H1 (cell line): ENCODE measurements around the gene CPED1. TPM values are rescaled to one million over a fixed set of nuclear protein-coding genes. Genes with fewer than 3 reads are reported as not detected.

Experiments used
- CTCF ChIA-PET: fragments of 300-600 bp; sonication (Branson Sonifier 250); formaldehyde crosslinking; loops from one replicate; lab custom pipeline; 2021; ENCODE audit not compliant: partially characterized antibody; lab: Charles Lee
- POLR2A ChIA-PET: fragments of 300-600 bp; sonication (Branson Sonifier 250); formaldehyde crosslinking; loops from one replicate; lab custom pipeline; 2021; ENCODE audit warnings: inconsistent platforms; ENCODE audit not compliant: partially characterized antibody; lab: Charles Lee
- DNase-seq, 2 experiments: peaks; one replicate each; pipeline versions ENCODE4 v3.0.0 to v3.0.0-alpha.2; 2010 to 2022; ENCODE audit warnings: low spot score in 2 of 2, low read depth in 1 of 2, mixed read lengths in 1 of 2
- FAIRE-seq: peaks from 2 replicates; lab custom pipeline; 2011; peaks lifted over from hg19 to GRCh38; lab: Jason Lieb, UNC
- H2AFZ ChIP-seq: 2 replicates; pipeline ENCODE4 v1.8.1; 2012; ENCODE audit warnings: low read length, inconsistent platforms
- H2AK5ac ChIP-seq: 2 replicates; pipeline ENCODE4 v1.6.1; 2013; ENCODE audit warnings: low read depth, low read length
- H2BK120ac ChIP-seq: replicated peaks from 2 replicates; pipeline ENCODE3; 2013; ENCODE audit warnings: low read depth, low read length, inconsistent platforms
- H2BK12ac ChIP-seq: 2 replicates; pipeline ENCODE4 v1.6.1; 2013; ENCODE audit warnings: low read depth, low read length
- H2BK15ac ChIP-seq: 2 replicates; pipeline ENCODE4 v1.6.1; 2013; ENCODE audit warnings: low read length
- H2BK20ac ChIP-seq: 2 replicates; pipeline ENCODE4 v1.6.1; 2013; ENCODE audit warnings: low read length
- H2BK5ac ChIP-seq: 2 replicates; pipeline ENCODE4 v1.6.1; 2013; ENCODE audit warnings: low read depth, low read length
- H3K14ac ChIP-seq: 2 replicates; pipeline ENCODE4 v1.6.1; 2013; ENCODE audit warnings: inconsistent platforms; ENCODE audit not compliant: insufficient read length
- H3K18ac ChIP-seq: 2 replicates; pipeline ENCODE4 v1.6.1; 2013; ENCODE audit warnings: low read length; ENCODE audit errors: extremely low read depth
- H3K23ac ChIP-seq: 2 replicates; pipeline ENCODE4 v1.6.1; 2013; ENCODE audit warnings: inconsistent platforms; ENCODE audit not compliant: insufficient read length
- H3K23me2 ChIP-seq: 2 replicates; pipeline ENCODE4 v1.6.1; 2013; ENCODE audit warnings: low read depth, low read length
- H3K27ac ChIP-seq: 2 replicates; pipeline ENCODE4 v1.6.1; 2011; ENCODE audit warnings: low read depth, low read length, inconsistent platforms
- H3K27me3 ChIP-seq, 4 experiments: replicated peaks in 1 of 4; 1 replicate in 1 of 4; 2 replicates in 3 of 4; pipeline versions ENCODE4 v1.6.1 to v1.8.1; 2011 to 2013; ENCODE audit warnings: low read length in 3 of 4, mild to moderate bottlenecking in 3 of 4, inconsistent platforms in 2 of 4, mixed read lengths in 2 of 4, moderate library complexity in 1 of 4; ENCODE audit not compliant: control insufficient read depth in 3 of 4, insufficient read depth in 3 of 4; ENCODE audit errors: extremely low read depth in 1 of 4
- H3K36me3 ChIP-seq, 4 experiments: 2 replicates each; pipeline versions ENCODE4 v1.6.1 to v1.8.1; 2011 to 2013; ENCODE audit warnings: mild to moderate bottlenecking in 4 of 4, low read length in 3 of 4, moderate library complexity in 2 of 4, control low read depth in 1 of 4, inconsistent platforms in 1 of 4; ENCODE audit not compliant: insufficient read depth in 4 of 4, control insufficient read depth in 2 of 4
- H3K4ac ChIP-seq: replicated peaks from 2 replicates; pipeline ENCODE3; 2013; ENCODE audit warnings: low read length, low read depth, mixed read lengths, inconsistent platforms; ENCODE audit not compliant: insufficient read length
- H3K4me1 ChIP-seq, 4 experiments: replicated peaks in 1 of 4; 1 replicate in 1 of 4; 2 replicates in 3 of 4; pipeline versions ENCODE4 v1.6.1 to v1.8.1; 2011 to 2013; ENCODE audit warnings: low read length in 3 of 4, inconsistent platforms in 2 of 4, mixed read lengths in 1 of 4; ENCODE audit not compliant: insufficient read depth in 4 of 4, control insufficient read depth in 3 of 4
- H3K4me2 ChIP-seq, 2 experiments: 2 replicates each; pipeline versions ENCODE4 v1.6.1 to v1.8.1; 2011 to 2013; ENCODE audit warnings: low read depth in 2 of 2, low read length in 2 of 2, control low read depth in 1 of 2, inconsistent platforms in 1 of 2, mild to moderate bottlenecking in 1 of 2; ENCODE audit not compliant: insufficient read depth in 1 of 2
- H3K4me3 ChIP-seq, 4 experiments: fragments of 200-600, 300-600 bp in 1 of 4; sonication (generic), shearing (Covaris generic), sonication (Bioruptor Twin) in 1 of 4; 2 replicates each; pipeline versions ENCODE4 v1.5.1 to v1.8.1; 2011 to 2016; ENCODE audit warnings: low read length in 4 of 4, low read depth in 3 of 4, control low read depth in 2 of 4, inconsistent platforms in 2 of 4, mild to moderate bottlenecking in 2 of 4, mixed read lengths in 1 of 4, moderate library complexity in 1 of 4; ENCODE audit not compliant: insufficient read depth in 2 of 4; ENCODE audit errors: extremely low read depth in 1 of 4
- H3K56ac ChIP-seq: replicated peaks from 2 replicates; pipeline ENCODE3; 2013; ENCODE audit warnings: low read depth, mild to moderate bottlenecking, mixed read lengths, low read length, inconsistent platforms; ENCODE audit not compliant: insufficient read length
- H3K79me1 ChIP-seq: 2 replicates; pipeline ENCODE4 v1.6.1; 2013; ENCODE audit warnings: low read depth, low read length, control low read depth
- H3K79me2 ChIP-seq, 2 experiments: 2 replicates each; pipeline versions ENCODE4 v1.6.1 to v1.8.1; 2012 to 2013; ENCODE audit warnings: low read length in 2 of 2, mild to moderate bottlenecking in 2 of 2, inconsistent platforms in 1 of 2; ENCODE audit not compliant: insufficient read depth in 2 of 2, control insufficient read depth in 1 of 2
- H3K9ac ChIP-seq, 4 experiments: replicated peaks in 1 of 4; 1 replicate in 1 of 4; 2 replicates in 3 of 4; pipeline versions ENCODE4 v1.6.1 to v1.8.1; 2011 to 2013; ENCODE audit warnings: low read depth in 3 of 4, low read length in 3 of 4, control low read depth in 2 of 4, mild to moderate bottlenecking in 2 of 4, moderate library complexity in 2 of 4, inconsistent platforms in 1 of 4; ENCODE audit errors: extremely low read depth in 1 of 4
- H3K9me3 ChIP-seq, 2 experiments: 2 replicates each; pipeline versions ENCODE4 v1.6.1 to v1.8.1; 2012 to 2013; ENCODE audit warnings: mild to moderate bottlenecking in 2 of 2, moderate library complexity in 2 of 2, control low read depth in 1 of 2, inconsistent platforms in 1 of 2, low read depth in 1 of 2, low read length in 1 of 2, mixed read lengths in 1 of 2; ENCODE audit not compliant: insufficient read depth in 2 of 2
- H4K20me1 ChIP-seq, 2 experiments: replicated peaks in 1 of 2; 2 replicates each; pipeline versions ENCODE3 to v1.8.1; 2011 to 2013; ENCODE audit warnings: inconsistent platforms in 2 of 2, low read length in 2 of 2, mild to moderate bottlenecking in 1 of 2; ENCODE audit not compliant: insufficient read depth in 2 of 2, control insufficient read depth in 1 of 2
- H4K5ac ChIP-seq: 2 replicates; pipeline ENCODE4 v1.6.1; 2013; ENCODE audit warnings: low read length, low read depth, mixed read lengths, inconsistent platforms; ENCODE audit not compliant: insufficient read length
- H4K8ac ChIP-seq: 2 replicates; pipeline ENCODE4 v1.8.0; 2013; ENCODE audit warnings: mild to moderate bottlenecking, moderate library complexity, low read length, inconsistent platforms; ENCODE audit not compliant: insufficient read depth; ENCODE audit errors: extremely low read depth
- H4K91ac ChIP-seq: replicated peaks from 2 replicates; pipeline ENCODE3; 2013; ENCODE audit warnings: low read length, mixed read lengths, inconsistent platforms; ENCODE audit not compliant: insufficient read length
- BACH1 ChIP-seq: IDR thresholded peaks from 2 replicates; pipeline ENCODE4 v1.6.1; 2012; ENCODE audit warnings: low read length, improper control_type of control experiment
- ZNF274 ChIP-seq: IDR thresholded peaks from 2 replicates; pipeline ENCODE4 v1.7.0; 2012; ENCODE audit warnings: low read length, borderline replicate concordance; ENCODE audit errors: extremely low read depth
- WGBS, 2 experiments: shearing (Covaris generic) in 1 of 2; methylation state at CpG; one replicate each; pipeline versions ENCODE4 v1.1.6 to v1.1.7; 2013 to 2015; ENCODE audit warnings: low lambda C conversion rate in 2 of 2, mixed read lengths in 2 of 2, inconsistent platforms in 1 of 2, low coverage in 1 of 2, missing lambda C conversion rate in 1 of 2; ENCODE audit not compliant: insufficient replicate concordance in 2 of 2, insufficient coverage in 1 of 2, insufficient read length in 1 of 2; ENCODE audit errors: extremely low coverage in 1 of 2, missing lambda C conversion rate in 1 of 2; 5-methylcytosine and 5-hydroxymethylcytosine counted together
- polyA plus RNA-seq, 7 experiments: library from polyadenylated mRNA; depleted of rRNA in 3 of 7; stranded (reverse) in 5 of 7; unstranded in 2 of 7; fragments of >200 nt in 5 of 7; fragments of 200-250 nt in 2 of 7; gene quantifications; 1 replicate in 5 of 7; 2 replicates in 1 of 7; 4 replicates in 1 of 7; pipeline versions ENCODE4 v1.2.1 to v1.2.3, GENCODE V29; 2011 to 2013; ENCODE audit warnings: missing spikeins in 2 of 7, mixed read lengths in 2 of 7
- total RNA-seq: library from RNA; stranded (reverse); fragmentation: NEBNext Ultra II Directional; extraction: Animal tissue kit (Norgen Biotek cat#: 25700); gene quantifications from 2 replicates; pipeline ENCODE4 v1.2.1, GENCODE V29; 2021

Gene CPED1
- total and polyA plus RNA-seq, 2 of the 8 experiments (the other 6 are each of a cell fraction or from before 2014, with no cell fraction given): 0.08 to 0.39 TPM

DNA sequence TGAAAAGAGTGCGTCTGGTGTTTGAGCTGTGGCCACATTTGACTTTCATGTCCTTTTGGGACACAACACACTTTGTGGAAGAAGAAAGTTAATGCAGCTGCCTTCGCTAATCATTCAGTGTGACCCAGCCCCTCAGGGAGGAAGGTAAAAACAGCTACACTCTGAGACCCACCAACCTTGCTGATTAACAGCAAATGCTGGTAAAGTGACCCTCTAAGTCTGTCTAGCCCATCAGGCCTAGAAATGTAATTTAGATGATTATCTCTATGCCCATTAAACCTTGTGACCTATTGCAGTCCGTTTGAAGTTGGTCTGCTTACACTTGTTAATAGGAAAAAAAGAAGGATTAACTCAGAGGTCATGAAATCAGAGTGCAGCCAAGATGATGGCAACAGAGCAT is 178.4 kb downstream of the CPED1 start:
- CTCF ChIA-PET: no interaction called here
- no peaks in the 10 kb centered on the region for H3K27me3 ChIP-seq
- DNase-seq: no peak
- no peak for TF ChIP-seq BACH1
- no peak for TF ChIP-seq ZNF274

More for the DNA sequence above, 178.4 kb downstream of the CPED1 start:
- Histone ChIP-seq H3K79me1 (no peaks in the 10 kb centered on the region), H3K27ac (no peak overlapping the region), H3K4me2 (no peak overlapping the region), H2BK12ac (no peak overlapping the region), H2AFZ (peak overlapping the region; percentile 60; the same call in 1 of the 2 replicates), H4K20me1 (no peaks in the 10 kb centered on the region), H3K56ac (no peak overlapping the region), H3K9ac (no peak overlapping the region), H2BK20ac (no peak overlapping the region), H3K36me3 (no peaks in the 10 kb centered on the region), H3K23me2 (no peaks in the 10 kb centered on the region), H4K8ac (no peak overlapping the region), H3K4me1 (no peaks in the 10 kb centered on the region), H3K23ac (no peak overlapping the region), H4K5ac (no peak overlapping the region), H2BK15ac (no peak overlapping the region), H2BK120ac (no peak overlapping the region), H2BK5ac (no peak overlapping the region), H3K79me2 (no peaks in the 10 kb centered on the region), H3K14ac (no peak overlapping the region), H3K4me3 (no peak overlapping the region), H4K91ac (no peak overlapping the region), H3K18ac (no peak overlapping the region), H3K9me3 (no peaks in the 10 kb centered on the region), H3K4ac (no peak overlapping the region), H2AK5ac (no peak overlapping the region)
- no peak for FAIRE-seq
- WGBS, 2 experiments: 84% methylated on average over 3 of the region's 3 CpGs; no CpG with 5 or more reads in 1 of the 2 experiments
- POLR2A ChIA-PET: no interaction called here
